H1 (cell line): ENCODE data around the gene DAGLA. TPM values are rescaled to one million over a fixed set of nuclear protein-coding genes. Genes with fewer than 3 reads are reported as not detected.

ENCODE experiments used
- CHD1 ChIP-seq: IDR thresholded peaks from 2 replicates; pipeline ENCODE4 v1.6.1; 2012; ENCODE audit warnings: low read depth, low read length, improper control_type of control experiment
- CTCF ChIP-seq, 3 experiments: IDR thresholded peaks; 1 replicate in 2 of 3; 2 replicates in 1 of 3; pipeline versions ENCODE4 v1.5.1 to v1.6.1; 2011; ENCODE audit warnings: low read length in 3 of 3, mild to moderate bottlenecking in 3 of 3, inconsistent platforms in 2 of 3, low read depth in 1 of 3, moderate library complexity in 1 of 3; ENCODE audit not compliant: insufficient read depth in 1 of 3; ENCODE audit errors: control extremely low read depth in 1 of 3
- FOSL1 ChIP-seq: IDR thresholded peaks from 2 replicates; pipeline ENCODE4 v1.6.1; 2011; ENCODE audit warnings: mild to moderate bottlenecking, low read depth, low read length, moderate library complexity; ENCODE audit not compliant: insufficient read depth
- GABPA ChIP-seq: IDR thresholded peaks from 2 replicates; pipeline ENCODE4 v1.6.1; 2011; ENCODE audit warnings: mild to moderate bottlenecking, low read length, moderate library complexity, borderline replicate concordance; ENCODE audit not compliant: insufficient read depth
- KDM4A ChIP-seq: IDR thresholded peaks from one replicate; pipeline ENCODE4 v1.7.1; 2012; ENCODE audit warnings: low read depth, mild to moderate bottlenecking, moderate library complexity, low read length, inconsistent platforms; ENCODE audit not compliant: severe bottlenecking
- TAF1 ChIP-seq: IDR thresholded peaks from 2 replicates; pipeline ENCODE4 v1.6.1; 2011; ENCODE audit warnings: mild to moderate bottlenecking, low read depth, low read length
- polyA plus RNA-seq, 7 experiments: library from polyadenylated mRNA; depleted of rRNA in 3 of 7; stranded (reverse) in 5 of 7; unstranded in 2 of 7; fragments of >200 nt in 5 of 7; fragments of 200-250 nt in 2 of 7; gene quantifications; 1 replicate in 5 of 7; 2 replicates in 1 of 7; 4 replicates in 1 of 7; pipeline versions ENCODE4 v1.2.1 to v1.2.3, GENCODE V29; 2011 to 2013; ENCODE audit warnings: missing spikeins in 2 of 7, mixed read lengths in 2 of 7
- total RNA-seq: library from RNA; stranded (reverse); fragmentation: NEBNext Ultra II Directional; extraction: Animal tissue kit (Norgen Biotek cat#: 25700); gene quantifications from 2 replicates; pipeline ENCODE4 v1.2.1, GENCODE V29; 2021
- TF ChIP-seq, protein P1 (sequence below): fragments of 300-600 bp; sonication (generic); IDR thresholded peaks from 2 replicates; pipeline ENCODE4 v1.7.1; 2012; ENCODE audit warnings: low read length, moderate library complexity, mild to moderate bottlenecking, inconsistent platforms; ENCODE audit not compliant: insufficient replicate concordance

DAGLA gene
- total and polyA plus RNA-seq, 2 of the 8 experiments (the other 6 are each of a cell fraction or from before 2014, with no cell fraction given) = 3.6 to 6.6 TPM

GRCh38 chr11:61679893-61680621, at the start of gene DAGLA (continued):
- TF ChIP-seq, protein P1, sequence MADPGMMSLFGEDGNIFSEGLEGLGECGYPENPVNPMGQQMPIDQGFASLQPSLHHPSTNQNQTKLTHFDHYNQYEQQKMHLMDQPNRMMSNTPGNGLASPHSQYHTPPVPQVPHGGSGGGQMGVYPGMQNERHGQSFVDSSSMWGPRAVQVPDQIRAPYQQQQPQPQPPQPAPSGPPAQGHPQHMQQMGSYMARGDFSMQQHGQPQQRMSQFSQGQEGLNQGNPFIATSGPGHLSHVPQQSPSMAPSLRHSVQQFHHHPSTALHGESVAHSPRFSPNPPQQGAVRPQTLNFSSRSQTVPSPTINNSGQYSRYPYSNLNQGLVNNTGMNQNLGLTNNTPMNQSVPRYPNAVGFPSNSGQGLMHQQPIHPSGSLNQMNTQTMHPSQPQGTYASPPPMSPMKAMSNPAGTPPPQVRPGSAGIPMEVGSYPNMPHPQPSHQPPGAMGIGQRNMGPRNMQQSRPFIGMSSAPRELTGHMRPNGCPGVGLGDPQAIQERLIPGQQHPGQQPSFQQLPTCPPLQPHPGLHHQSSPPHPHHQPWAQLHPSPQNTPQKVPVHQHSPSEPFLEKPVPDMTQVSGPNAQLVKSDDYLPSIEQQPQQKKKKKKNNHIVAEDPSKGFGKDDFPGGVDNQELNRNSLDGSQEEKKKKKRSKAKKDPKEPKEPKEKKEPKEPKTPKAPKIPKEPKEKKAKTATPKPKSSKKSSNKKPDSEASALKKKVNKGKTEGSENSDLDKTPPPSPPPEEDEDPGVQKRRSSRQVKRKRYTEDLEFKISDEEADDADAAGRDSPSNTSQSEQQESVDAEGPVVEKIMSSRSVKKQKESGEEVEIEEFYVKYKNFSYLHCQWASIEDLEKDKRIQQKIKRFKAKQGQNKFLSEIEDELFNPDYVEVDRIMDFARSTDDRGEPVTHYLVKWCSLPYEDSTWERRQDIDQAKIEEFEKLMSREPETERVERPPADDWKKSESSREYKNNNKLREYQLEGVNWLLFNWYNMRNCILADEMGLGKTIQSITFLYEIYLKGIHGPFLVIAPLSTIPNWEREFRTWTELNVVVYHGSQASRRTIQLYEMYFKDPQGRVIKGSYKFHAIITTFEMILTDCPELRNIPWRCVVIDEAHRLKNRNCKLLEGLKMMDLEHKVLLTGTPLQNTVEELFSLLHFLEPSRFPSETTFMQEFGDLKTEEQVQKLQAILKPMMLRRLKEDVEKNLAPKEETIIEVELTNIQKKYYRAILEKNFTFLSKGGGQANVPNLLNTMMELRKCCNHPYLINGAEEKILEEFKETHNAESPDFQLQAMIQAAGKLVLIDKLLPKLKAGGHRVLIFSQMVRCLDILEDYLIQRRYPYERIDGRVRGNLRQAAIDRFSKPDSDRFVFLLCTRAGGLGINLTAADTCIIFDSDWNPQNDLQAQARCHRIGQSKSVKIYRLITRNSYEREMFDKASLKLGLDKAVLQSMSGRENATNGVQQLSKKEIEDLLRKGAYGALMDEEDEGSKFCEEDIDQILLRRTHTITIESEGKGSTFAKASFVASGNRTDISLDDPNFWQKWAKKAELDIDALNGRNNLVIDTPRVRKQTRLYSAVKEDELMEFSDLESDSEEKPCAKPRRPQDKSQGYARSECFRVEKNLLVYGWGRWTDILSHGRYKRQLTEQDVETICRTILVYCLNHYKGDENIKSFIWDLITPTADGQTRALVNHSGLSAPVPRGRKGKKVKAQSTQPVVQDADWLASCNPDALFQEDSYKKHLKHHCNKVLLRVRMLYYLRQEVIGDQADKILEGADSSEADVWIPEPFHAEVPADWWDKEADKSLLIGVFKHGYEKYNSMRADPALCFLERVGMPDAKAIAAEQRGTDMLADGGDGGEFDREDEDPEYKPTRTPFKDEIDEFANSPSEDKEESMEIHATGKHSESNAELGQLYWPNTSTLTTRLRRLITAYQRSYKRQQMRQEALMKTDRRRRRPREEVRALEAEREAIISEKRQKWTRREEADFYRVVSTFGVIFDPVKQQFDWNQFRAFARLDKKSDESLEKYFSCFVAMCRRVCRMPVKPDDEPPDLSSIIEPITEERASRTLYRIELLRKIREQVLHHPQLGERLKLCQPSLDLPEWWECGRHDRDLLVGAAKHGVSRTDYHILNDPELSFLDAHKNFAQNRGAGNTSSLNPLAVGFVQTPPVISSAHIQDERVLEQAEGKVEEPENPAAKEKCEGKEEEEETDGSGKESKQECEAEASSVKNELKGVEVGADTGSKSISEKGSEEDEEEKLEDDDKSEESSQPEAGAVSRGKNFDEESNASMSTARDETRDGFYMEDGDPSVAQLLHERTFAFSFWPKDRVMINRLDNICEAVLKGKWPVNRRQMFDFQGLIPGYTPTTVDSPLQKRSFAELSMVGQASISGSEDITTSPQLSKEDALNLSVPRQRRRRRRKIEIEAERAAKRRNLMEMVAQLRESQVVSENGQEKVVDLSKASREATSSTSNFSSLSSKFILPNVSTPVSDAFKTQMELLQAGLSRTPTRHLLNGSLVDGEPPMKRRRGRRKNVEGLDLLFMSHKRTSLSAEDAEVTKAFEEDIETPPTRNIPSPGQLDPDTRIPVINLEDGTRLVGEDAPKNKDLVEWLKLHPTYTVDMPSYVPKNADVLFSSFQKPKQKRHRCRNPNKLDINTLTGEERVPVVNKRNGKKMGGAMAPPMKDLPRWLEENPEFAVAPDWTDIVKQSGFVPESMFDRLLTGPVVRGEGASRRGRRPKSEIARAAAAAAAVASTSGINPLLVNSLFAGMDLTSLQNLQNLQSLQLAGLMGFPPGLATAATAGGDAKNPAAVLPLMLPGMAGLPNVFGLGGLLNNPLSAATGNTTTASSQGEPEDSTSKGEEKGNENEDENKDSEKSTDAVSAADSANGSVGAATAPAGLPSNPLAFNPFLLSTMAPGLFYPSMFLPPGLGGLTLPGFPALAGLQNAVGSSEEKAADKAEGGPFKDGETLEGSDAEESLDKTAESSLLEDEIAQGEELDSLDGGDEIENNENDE = no peak
- TF ChIP-seq FOSL1 (peak; percentile 96), TAF1 (no peak), KDM4A (peak; percentile 17), CTCF (IDR thresholded peaks at IDR 0.05; ENCODE audit: control extremely low read depth in 1 of 3, insufficient read depth in 1 of 3, low read depth in 1 of 3, low read length in 3 of 3) (peak; percentile 86 to 99 (median 87)), CHD1 (no peak), GABPA (no peak)
